ENCODE results near the gene LRRK1.

GRCh38 chr15:100885811-100886210, 33.3 kb upstream of the LRRK1 start:
- TF ChIP-seq CTCF (IDR thresholded peaks at IDR 0.05; ENCODE audit: borderline replicate concordance, extremely low read depth, low read length, poor library complexity, severe bottlenecking) (no peak), EZH2 (IDR thresholded peaks at IDR 0.05; ENCODE audit: borderline replicate concordance, low read depth, low read length, severe bottlenecking) (no peak)
